ENCODE measurements around the gene TRIM47. TPM values are rescaled to one million over a fixed set of nuclear protein-coding genes. Genes with fewer than 3 reads are reported as not detected.

Gene TRIM47
- total RNA-seq, 4 donors from 2014 or later = 67.8 to 147 (median 81.9) TPM

DNA sequence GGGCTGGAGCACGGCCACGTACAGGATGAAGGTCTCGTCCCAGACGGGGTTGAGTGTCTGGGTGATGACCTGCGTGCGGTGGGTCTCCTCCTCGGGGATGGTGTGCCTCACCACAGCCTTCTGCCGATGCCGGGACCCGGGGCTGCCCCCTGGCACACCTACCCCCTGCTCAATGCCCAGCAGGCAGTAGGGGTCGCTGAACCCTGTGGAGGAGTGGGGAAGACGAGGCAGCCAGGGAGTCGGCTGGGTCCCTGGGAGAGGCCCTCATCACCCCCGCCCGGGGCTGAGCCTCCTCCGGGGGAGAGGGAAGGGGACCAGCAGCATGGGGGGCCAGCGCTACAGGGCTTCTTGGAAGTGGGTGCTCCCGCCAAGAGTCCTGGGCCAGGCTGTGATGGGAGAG is 36.0 kb downstream of the TRIM47 start:
- H3K36me3 ChIP-seq = peaks cover 16 to 59% (median 25%) of the 10 kb centered on the region in 4 donors
- no peak for TF ChIP-seq POLR2AphosphoS5 (IDR thresholded peaks at IDR 0.05)
- no peak for TF ChIP-seq POLR2A (IDR thresholded peaks at IDR 0.05; ENCODE audit: low read depth)
- TF ChIP-seq, protein P1, sequence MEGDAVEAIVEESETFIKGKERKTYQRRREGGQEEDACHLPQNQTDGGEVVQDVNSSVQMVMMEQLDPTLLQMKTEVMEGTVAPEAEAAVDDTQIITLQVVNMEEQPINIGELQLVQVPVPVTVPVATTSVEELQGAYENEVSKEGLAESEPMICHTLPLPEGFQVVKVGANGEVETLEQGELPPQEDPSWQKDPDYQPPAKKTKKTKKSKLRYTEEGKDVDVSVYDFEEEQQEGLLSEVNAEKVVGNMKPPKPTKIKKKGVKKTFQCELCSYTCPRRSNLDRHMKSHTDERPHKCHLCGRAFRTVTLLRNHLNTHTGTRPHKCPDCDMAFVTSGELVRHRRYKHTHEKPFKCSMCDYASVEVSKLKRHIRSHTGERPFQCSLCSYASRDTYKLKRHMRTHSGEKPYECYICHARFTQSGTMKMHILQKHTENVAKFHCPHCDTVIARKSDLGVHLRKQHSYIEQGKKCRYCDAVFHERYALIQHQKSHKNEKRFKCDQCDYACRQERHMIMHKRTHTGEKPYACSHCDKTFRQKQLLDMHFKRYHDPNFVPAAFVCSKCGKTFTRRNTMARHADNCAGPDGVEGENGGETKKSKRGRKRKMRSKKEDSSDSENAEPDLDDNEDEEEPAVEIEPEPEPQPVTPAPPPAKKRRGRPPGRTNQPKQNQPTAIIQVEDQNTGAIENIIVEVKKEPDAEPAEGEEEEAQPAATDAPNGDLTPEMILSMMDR (IDR thresholded peaks at IDR 0.05) = no peak
- TF ChIP-seq EP300 (IDR thresholded peaks at IDR 0.05) = no peak
- intact Hi-C loops (cut with DNase I) = no loop called here

DNA sequence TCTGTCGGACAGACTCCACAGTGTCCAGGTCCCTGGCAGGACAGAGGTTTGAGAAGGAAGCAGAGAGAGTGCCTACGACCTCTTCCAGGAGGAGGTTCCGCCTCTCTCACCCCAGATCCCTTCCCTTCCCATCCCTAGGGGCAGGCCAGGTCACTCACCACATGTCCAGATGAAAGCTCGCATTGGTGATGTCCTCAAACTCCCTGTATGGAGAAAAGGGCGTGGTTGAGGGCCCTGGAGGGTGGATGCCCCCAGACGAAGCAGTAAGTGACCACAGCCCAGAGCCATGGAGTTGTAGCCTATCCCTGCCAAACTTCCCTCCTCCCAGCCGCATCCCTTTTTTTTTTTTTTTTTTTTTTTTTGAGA is 37.6 kb downstream of the TRIM47 start:
- Histone ChIP-seq H3K27ac (replicated peaks in 1 of 4) (no peak overlapping the region), H3K4me3 (no peak overlapping the region), H3K9me3 (no peaks in the 10 kb centered on the region), H3K4me1 (peaks cover 17 to 23% (median 19%) of the 10 kb centered on the region in 4 donors), H3K36me3 (peaks cover 3 to 55% (median 11%) of the 10 kb centered on the region in 4 donors), H3K27me3 (no peaks in the 10 kb centered on the region)
- intact Hi-C loops (cut with DNase I) = no loop called here
- TF ChIP-seq EP300 (IDR thresholded peaks at IDR 0.05) (no peak), POLR2A (IDR thresholded peaks at IDR 0.05; ENCODE audit: low read depth) (no peak), POLR2AphosphoS5 (IDR thresholded peaks at IDR 0.05) (no peak)
- TF ChIP-seq, protein P1 (IDR thresholded peaks at IDR 0.05) = no peak
- no peak for DNase-seq (ENCODE audit: extremely low spot score)
- 82% methylated on average over 7 of the region's 7 CpGs for WGBS

More for the DNA sequence above, 36.0 kb downstream of the TRIM47 start:
- Histone ChIP-seq H3K4me1 (peaks cover 32 to 35% (median 32%) of the 10 kb centered on the region in 4 donors), H3K27me3 (no peaks in the 10 kb centered on the region), H3K9me3 (no peaks in the 10 kb centered on the region), H3K4me3 (no peak overlapping the region), H3K27ac (replicated peaks in 1 of 4) (no peak overlapping the region)
- 88% methylated on average over 15 of the region's 18 CpGs for WGBS
- DNase-seq (ENCODE audit: extremely low spot score) = no peak

DNA sequence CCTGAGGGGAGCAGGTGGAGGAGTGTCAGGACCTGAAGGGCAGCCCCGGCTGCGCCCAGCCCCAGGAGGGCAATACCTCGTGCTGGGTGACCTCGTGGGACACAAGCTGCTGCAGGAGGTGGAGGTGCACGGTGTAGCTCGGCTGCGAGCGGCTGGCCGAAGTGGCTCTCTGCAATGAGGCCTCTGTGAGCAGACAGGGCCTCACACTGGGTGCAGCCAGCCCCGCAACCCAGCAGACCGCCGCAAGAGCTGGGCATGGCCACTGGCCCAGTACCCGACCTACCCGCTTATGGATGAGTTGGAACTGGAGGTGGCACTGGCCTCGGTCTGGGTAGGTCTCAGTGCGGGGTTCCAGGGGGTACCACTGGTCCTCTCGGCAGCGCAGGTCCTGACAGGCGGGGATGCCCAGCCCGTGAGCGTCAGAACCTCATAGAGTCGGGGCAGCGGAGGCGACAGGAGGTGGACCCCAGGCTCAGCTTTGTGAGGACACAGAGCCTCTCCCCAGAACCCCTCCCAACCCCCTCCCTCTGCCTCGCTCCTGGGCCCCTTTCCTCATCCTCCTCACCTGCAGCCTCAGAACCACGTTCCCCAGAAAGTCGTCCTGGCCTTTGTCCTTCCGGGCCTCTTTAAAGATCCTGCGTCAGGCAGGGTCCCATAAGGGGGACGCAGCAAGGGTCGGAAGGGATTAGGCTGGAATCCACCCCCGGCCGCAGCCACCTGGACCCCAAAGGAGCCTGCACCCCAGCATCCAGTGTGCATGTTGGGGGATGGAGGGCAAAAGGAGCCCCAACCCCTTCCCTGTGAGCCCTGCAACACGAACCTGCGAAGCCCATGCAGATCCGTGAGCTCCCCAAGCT is 38.2 kb downstream of the TRIM47 start:
- Histone ChIP-seq H3K27ac (replicated peaks in 1 of 4) (no peak overlapping the region), H3K36me3 (peaks cover 0 to 60% (median 13%) of the 10 kb centered on the region in 4 donors), H3K4me1 (peaks cover 11 to 23% (median 19%) of the 10 kb centered on the region in 4 donors), H3K4me3 (no peak overlapping the region), H3K27me3 (no peaks in the 10 kb centered on the region), H3K9me3 (no peaks in the 10 kb centered on the region)
- 87% methylated on average over 9 of the region's 36 CpGs for WGBS
- TF ChIP-seq EP300 (IDR thresholded peaks at IDR 0.05) = no peak
- TF ChIP-seq POLR2AphosphoS5 (IDR thresholded peaks at IDR 0.05) = no peak
- TF ChIP-seq POLR2A (IDR thresholded peaks at IDR 0.05; ENCODE audit: low read depth) = no peak
- TF ChIP-seq, protein P1 (IDR thresholded peaks at IDR 0.05) = no peak
- intact Hi-C loops (cut with DNase I) = no loop called here
- DNase-seq (ENCODE audit: extremely low spot score) = no peak

DNA sequence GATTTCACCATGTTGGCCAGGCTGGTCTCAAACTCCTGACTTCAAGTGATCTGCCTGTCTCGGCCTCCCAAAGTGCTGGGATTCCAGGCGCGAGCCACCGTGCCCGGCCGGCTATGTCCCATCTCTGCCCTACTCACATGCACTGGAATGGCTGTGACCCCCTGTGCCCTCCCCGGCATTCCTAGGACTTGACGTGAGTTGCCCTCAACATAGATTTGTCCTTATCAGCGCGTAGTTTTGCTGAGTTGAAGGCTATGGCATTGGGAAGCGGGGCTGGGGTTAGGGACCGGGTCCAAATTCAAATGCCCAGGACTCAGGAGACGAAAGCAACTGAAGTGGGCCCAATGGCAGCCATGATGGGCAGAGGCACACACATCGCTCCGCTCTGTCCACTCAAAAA is 40.0 kb downstream of the TRIM47 start:
- H3K4me1 ChIP-seq = peaks cover 0 to 15% (median 12%) of the 10 kb centered on the region in 4 donors
- no peak overlapping the region for H3K27ac ChIP-seq (replicated peaks in 1 of 4)
- WGBS = 94% methylated on average over 15 of the region's 15 CpGs
- H3K27me3 ChIP-seq = no peaks in the 10 kb centered on the region
- H3K36me3 ChIP-seq = peaks cover 0 to 78% (median 23%) of the 10 kb centered on the region in 4 donors
- no peak for DNase-seq (ENCODE audit: extremely low spot score)
- H3K4me3 ChIP-seq = no peak overlapping the region
- TF ChIP-seq, protein P1 (IDR thresholded peaks at IDR 0.05) = no peak
- TF ChIP-seq EP300 (IDR thresholded peaks at IDR 0.05) = no peak
- no peak for TF ChIP-seq POLR2AphosphoS5 (IDR thresholded peaks at IDR 0.05)
- no peak for TF ChIP-seq POLR2A (IDR thresholded peaks at IDR 0.05; ENCODE audit: low read depth)
- H3K9me3 ChIP-seq = no peaks in the 10 kb centered on the region
- intact Hi-C loops (cut with DNase I) = no loop called here

Measured in esophagus muscularis mucosa (tissue), 4 donors.